GM13977 (cell line): Measurements from ENCODE around the gene EHMT1.

ENCODE experiments used
- DNase-seq: peaks from one replicate; pipeline ENCODE4 v3.0.0; 2012; ENCODE audit warnings: low spot score
- in situ Hi-C: fragments of 300-500 bp; cut with MboI; formaldehyde crosslinking; loops from one replicate; pipeline ENCODE4 v1.12.0; 2022; ENCODE audit warnings: low sequenced_read_pairs, low pct_unique_long_range_greater_than_20kb, mixed read lengths, inconsistent platforms; ENCODE audit not compliant: unreplicated experiment
- TF ChIP-seq, protein P1 (sequence below): IDR thresholded peaks from 2 replicates; pipeline ENCODE4 v1.5.1; 2012; ENCODE audit warnings: mild to moderate bottlenecking, control low read depth; ENCODE audit not compliant: insufficient read depth; ENCODE audit errors: extremely low read depth, missing control alignments

The EHMT1 gene

GRCh38 chr9:137679249-137679648 is 60.4 kb downstream of the EHMT1 start:
- TF ChIP-seq, protein P1, sequence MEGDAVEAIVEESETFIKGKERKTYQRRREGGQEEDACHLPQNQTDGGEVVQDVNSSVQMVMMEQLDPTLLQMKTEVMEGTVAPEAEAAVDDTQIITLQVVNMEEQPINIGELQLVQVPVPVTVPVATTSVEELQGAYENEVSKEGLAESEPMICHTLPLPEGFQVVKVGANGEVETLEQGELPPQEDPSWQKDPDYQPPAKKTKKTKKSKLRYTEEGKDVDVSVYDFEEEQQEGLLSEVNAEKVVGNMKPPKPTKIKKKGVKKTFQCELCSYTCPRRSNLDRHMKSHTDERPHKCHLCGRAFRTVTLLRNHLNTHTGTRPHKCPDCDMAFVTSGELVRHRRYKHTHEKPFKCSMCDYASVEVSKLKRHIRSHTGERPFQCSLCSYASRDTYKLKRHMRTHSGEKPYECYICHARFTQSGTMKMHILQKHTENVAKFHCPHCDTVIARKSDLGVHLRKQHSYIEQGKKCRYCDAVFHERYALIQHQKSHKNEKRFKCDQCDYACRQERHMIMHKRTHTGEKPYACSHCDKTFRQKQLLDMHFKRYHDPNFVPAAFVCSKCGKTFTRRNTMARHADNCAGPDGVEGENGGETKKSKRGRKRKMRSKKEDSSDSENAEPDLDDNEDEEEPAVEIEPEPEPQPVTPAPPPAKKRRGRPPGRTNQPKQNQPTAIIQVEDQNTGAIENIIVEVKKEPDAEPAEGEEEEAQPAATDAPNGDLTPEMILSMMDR: peak; percentile 15
- in situ Hi-C loops: loop anchor here (5.0 kb wide), 1 partner anchor 78 kb away; no protein-coding TSS in a partner anchor
- no peak for DNase-seq

GRCh38 chr9:137679695-137680305 is 61.0 kb downstream of the EHMT1 start:
- DNase-seq: no peak
- in situ Hi-C loops: loop anchor here (5.0 kb wide), 1 partner anchor 78 kb away; no protein-coding TSS in a partner anchor
- TF ChIP-seq, protein P1: no peak

GRCh38 chr9:137680444-137681358 is 61.9 kb downstream of the EHMT1 start:
- no peak for DNase-seq
- in situ Hi-C loops: no loop called here
- TF ChIP-seq, protein P1: no peak

DNA sequence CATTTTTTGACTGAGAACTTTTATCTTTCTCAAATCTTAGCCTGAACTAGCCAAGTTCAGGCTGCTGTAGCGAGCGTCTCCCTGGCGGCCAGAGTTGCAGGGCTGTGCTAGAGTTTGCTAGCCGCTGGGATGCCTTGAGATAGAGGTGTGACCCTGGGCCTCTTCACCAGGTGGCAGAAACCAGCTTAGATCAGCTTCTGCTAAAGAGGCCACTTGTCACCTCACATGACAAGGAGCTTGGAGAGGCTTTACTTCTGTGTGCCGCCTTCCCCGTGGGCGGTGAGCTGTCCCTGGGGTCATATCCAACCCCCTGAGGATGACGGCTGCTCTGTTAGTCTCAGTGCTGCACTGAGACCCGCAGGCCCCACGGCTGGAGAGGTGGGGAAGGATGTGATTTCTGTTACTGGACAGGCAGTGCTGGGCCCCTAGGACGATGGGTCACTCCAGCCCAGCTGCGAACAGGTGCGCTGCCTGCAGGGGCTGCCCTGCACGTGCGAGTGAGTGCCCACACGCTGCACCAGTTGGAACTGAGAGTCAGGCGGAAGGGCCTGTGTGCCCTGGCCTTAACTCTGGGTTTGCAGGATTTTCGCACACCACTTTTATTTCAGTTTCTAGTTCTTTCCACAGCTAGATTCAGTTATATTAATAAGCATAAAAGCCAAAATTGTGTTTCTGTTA is 63.8 kb downstream of the EHMT1 start:
- in situ Hi-C loops: no loop called here
- TF ChIP-seq, protein P1: no peak
- DNase-seq: no peak

DNA sequence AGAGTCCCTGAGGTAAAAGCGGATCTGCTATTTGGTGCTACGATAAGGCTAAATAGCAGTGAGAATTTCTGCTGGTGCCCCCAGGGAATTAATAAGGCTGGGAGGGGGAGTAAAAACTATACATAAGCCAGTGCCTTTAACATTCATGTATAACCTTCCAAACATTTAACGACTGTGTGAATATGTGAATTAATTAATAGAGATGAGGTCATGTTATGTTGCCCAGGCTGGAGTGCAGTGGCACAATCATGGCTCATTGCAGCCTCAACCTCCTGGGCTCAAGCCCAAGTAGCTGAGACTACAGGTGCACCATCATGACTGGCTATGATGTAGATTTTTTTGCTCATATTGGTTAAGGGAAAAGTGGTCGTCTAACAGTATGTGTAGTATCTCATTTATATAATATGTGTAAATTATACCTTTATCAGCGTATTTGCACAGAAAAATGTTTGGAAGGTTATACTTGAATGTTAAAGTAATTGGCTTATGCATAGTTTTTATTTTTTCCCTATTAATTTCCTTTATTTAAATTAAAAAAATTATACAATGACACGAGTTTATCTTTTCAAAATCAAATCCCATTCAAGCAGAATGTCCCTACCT is 64.6 kb downstream of the EHMT1 start:
- TF ChIP-seq, protein P1: no peak
- DNase-seq: no peak
- in situ Hi-C loops: no loop called here
